ENCODE results near the gene EXOC6.
"Not testable (repeated sequence)": the region's sequence is repeated elsewhere in the genome, so short reads cannot be mapped to it uniquely, and the experiment has no call there.

The EXOC6 gene

DNA sequence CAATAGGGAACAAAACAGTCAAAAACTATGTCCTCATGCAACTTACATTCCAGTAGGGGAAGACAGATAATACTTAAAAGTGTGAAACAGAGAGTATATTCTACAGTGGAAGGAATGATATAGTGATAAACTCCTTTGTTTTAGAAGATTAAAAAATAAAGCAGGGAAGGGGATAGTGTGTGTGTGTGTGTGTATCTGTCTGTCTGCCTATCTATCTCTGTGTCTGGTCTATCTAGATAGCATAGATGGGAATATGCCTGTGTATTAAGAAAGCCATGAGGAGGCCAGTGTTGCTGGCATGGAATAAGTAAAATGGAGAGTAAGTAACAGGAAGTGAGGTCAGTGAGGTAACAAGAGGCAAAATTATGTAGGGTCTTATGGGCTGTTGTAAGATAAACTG, 42.2 kb downstream of the EXOC6 start:
- no peak for DNase-seq

GRCh38 chr10:92891885-92892690, 43.8 kb downstream of the EXOC6 start:
- peak; percentile 76 for DNase-seq

DNA sequence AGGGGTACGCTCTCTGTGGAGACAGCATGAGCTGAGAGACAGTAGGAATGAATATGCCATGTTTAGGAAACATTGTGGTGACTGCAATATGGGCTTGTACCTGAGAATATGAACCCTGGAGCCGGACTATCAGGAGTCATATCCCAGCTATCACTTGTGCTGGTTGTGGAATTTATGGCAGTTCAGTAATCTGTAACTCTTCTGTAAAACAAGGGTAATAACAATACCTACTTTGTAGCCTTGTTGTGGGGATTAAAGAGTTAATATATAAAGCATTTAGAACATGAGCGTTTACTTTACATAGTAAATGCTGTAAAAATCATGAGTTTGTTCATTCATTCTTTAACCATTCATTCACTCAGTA, 44.4 kb downstream of the EXOC6 start:
- no peak for DNase-seq

DNA sequence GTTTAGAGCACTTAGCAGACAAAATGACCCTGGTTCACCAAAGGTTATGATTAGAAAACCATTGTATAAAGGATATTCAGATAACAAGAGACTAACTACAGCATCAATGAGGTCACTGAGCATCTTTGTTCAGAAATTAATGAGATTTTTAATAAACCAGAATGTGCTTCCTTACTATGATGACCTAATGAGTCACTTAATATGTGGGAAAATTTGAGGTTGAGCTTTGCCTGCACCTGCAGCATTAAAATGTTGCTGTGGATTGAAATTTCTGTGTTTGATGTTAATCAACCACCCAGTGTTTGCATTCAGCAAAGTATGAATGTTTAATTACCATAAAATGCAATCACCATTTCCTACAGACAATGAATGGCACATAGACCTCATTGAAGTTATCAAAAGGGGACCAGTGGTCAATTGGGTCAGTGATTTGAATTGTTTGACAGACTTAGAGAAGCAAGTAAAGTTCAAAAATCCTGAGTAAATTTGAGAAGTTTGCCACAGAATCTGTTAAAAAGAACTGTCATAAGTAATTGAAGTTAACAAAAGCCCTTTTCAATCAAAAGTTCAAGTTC, 45.8 kb downstream of the EXOC6 start:
- no peak for DNase-seq

GRCh38 chr10:92897916-92898315, 49.6 kb downstream of the EXOC6 start:
- DNase-seq: peak; percentile 8

- DNase-seq: no peak
Measured at GRCh38 chr10:92901819-92902251, 53.5 kb downstream of the EXOC6 start.

DNA sequence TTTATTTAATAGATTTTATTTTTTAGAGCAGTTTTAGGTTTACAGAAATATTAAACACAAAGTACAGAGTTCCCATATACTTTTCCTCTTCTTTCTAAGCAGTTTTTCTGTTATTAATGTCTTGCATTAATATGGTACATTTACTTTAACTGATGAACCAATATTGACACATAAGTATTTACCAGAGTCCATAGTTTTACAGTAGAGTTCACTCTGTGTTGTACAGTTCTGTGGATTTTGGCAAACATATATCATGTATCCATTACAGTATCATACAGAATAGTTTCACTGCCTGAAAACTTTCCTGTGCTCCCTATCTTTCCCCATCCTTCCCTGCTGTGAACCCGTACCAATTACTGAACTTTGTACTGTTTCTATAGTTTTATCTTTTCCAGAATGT, 55.3 kb downstream of the EXOC6 start:
- no peak for DNase-seq

DNA sequence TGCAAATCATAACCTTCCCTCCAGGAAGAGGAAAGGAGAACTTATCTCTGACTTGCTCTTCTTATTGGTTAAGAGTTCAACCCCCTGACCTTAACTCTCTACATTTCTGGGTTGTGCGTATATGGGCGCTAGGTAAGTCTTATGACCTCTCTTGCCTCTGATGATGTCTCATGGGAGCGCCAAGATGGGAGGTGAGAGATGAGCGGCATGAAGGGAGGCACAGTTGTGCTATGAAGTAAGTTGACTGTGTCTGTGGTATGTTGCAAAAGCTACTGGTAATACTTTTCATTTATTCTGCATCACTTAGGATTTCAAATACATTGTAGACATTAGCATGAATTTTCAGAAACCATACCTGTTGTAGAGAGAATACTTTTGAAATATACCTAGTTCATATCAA, 59.0 kb downstream of the EXOC6 start:
- no peak for DNase-seq

GRCh38 chr10:92912631-92913030, 64.3 kb downstream of the EXOC6 start:
- not testable (repeated sequence) for DNase-seq

- no peak for DNase-seq
Measured at GRCh38 chr10:92913973-92914372, 65.7 kb downstream of the EXOC6 start.

DNA sequence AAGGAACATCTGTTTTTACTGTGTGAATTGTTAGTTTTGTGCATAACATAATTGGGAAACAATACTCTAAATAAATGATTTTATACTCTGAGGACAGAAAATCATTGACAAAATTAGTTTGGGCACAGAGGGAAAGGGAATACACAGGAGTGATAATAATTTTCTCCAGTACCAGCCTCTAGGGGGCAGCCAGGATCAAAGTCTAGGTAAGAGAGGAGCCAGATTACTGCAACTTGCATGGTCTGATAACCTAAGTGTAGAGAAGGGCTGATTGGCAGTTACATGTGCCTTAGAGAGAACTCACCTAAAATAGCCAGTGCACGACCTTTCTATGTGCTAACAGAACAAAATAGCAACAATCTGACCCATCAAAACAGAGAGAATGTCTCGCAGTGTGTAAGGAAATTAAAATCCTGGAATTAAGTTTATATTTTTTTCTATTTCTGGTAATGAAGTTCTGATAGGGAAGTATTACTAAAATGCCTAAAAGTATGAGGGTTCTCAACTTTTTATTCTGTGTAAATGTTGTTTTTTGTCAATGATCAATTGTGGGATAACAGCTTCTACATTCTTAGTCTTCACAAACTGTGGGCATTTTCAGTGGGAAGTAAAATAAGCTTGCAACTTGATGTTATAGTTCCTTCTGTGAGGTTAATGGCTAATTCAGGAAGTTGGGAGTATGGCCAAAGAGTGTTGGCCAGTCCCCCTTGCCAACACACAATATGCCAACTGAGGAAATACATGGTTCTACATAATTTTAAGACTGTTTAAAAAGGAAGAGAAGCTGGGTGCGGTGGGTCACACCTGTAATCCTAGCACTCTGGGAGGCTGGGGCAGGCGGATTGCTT, 66.4 kb downstream of the EXOC6 start:
- DNase-seq: peak; percentile 50

GRCh38 chr10:92915892-92916291, 67.6 kb downstream of the EXOC6 start:
- no peak for DNase-seq

GRCh38 chr10:92916433-92916832, 68.1 kb downstream of the EXOC6 start:
- DNase-seq: no peak

GRCh38 chr10:92918603-92919002, 70.3 kb downstream of the EXOC6 start:
- DNase-seq: no peak

- no peak for DNase-seq
Measured at GRCh38 chr10:92920866-92921265, 72.5 kb downstream of the EXOC6 start.

DNA sequence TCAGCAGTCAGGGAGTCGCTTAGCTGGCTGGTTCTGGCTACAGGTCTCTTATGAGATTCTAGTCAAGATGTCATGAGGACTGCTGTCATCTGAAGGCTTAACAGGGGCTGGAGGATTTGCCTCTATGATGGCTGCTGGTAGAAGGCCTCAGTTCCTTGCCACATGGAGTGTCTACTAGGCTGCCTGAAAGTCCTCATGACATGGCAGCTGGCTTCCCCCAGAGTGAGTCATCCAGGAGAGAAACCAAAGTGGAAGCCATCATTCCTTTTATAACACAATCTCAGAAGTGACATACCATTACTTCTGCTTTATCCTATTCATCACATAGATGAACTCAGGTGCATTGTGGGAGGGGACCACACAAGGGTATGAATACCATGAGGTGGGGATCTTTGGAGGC, 75.1 kb downstream of the EXOC6 start:
- DNase-seq: peak; percentile 1

- no peak for DNase-seq
Measured at GRCh38 chr10:92929896-92930295, 81.6 kb downstream of the EXOC6 start.

GRCh38 chr10:92931597-92931996, 83.3 kb downstream of the EXOC6 start:
- DNase-seq: no peak

DNA sequence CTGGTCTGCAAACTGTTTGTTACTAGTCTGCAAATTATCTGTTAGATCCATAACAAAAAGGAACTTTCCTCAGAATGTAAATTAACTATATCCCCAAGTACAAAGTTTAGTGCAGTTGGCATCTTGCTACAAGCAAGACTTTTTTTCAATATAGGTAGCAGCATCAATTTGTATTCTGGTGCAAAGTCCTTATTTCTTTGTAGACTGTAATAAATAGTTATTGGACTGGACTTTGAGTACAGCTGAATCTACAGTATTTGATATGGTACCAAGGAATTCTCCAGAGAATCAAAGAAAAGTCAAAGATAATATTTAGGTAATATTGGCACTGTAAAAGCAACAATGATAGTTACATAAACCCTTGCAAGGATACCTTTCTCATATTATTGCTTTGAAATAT, 89.6 kb downstream of the EXOC6 start:
- DNase-seq: no peak

GRCh38 chr10:92938841-92939240, 90.5 kb downstream of the EXOC6 start:
- no peak for DNase-seq

DNA sequence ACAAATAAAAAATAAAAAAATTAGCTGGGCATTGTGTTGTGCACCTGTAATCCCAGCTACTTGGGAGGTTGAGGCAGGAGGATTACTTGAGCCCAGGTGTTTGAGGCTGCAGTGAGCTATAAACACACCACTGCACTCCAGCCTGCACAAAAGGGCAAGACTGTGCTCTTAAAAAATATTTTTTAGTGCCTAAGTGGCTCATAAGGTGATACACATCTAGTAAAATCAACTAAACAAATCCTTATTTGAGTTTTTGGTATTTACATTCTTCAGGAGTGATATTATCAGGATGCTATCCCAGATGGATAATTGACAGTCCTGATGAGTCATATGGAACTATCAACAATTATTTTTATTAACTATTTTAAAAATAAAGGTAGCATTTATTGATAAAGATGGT, 93.9 kb downstream of the EXOC6 start:
- no peak for DNase-seq

DNA sequence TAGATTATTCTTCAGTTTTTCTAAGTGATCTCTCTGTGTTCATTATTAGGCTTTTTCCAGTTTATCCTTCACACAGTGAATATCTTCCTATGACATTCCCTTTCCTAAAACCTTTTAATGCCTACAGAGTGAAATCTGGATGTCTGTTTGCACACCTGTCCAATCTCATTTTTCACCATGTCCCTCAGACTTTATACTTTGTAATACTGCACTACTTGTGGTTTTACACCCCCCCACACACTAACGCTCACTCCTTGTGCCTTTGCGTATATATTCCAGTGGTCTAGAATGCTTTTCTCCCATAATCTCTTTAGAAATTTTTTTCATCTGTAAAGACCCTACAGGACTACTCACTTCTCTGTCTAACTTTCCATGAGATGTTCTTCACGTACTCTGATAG, 98.2 kb downstream of the EXOC6 start:
- DNase-seq: no peak

DNA sequence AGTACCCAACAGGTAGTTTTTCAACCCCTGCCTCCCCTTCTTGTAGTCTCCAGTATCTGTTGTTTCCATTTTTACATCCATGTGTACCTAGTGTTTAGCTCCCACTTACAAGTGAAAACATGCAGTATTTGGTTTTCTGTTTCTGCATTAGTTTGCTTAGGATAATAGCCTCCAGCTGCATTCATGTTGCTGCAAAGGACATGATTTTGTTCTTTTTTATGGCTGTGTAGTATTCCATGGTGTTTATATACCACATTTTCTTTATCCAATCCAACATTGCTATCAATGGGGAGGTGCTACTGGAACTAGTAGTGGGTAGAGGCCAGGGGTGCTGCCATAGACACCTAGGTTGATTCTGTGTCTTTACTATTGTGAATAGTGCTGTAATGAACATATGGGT, 104.3 kb downstream of the EXOC6 start:
- not testable (repeated sequence) for DNase-seq

Measured in fibroblast of skin of right biceps (primary cell).